MM.1S (cell line): ENCODE measurements around the gene ACSS1.

ENCODE experiments used
- DNase-seq: peaks from one replicate; pipeline ENCODE4 v3.0.0-alpha.2; 2015
- H2AFZ ChIP-seq: fragments of 300-600 bp; sonication (generic); 2 replicates; pipeline ENCODE4 v1.6.0; 2016; ENCODE audit warnings: antibody characterized with exemption, low read length
- H3F3A ChIP-seq: fragments of 300-600 bp; sonication (generic); 2 replicates; pipeline ENCODE4 v1.6.1; 2016; ENCODE audit warnings: mild to moderate bottlenecking, antibody characterized with exemption, low read length, moderate library complexity, mixed read lengths; ENCODE audit not compliant: insufficient read depth
- H3K27ac ChIP-seq: fragments of 300-600 bp; sonication (generic); 2 replicates; pipeline ENCODE4 v1.5.1; 2016; ENCODE audit warnings: mild to moderate bottlenecking, low read length
- H3K27me3 ChIP-seq: fragments of 300-600 bp; sonication (generic); replicated peaks from 2 replicates; pipeline ENCODE4 v1.6.0; 2016; ENCODE audit warnings: low read length; ENCODE audit not compliant: insufficient read depth
- H3K36me3 ChIP-seq: fragments of 300-600 bp; sonication (generic); replicated peaks from 2 replicates; pipeline ENCODE4 v1.6.1; 2016; ENCODE audit warnings: mild to moderate bottlenecking, low read length, mixed read lengths; ENCODE audit not compliant: insufficient read depth
- H3K4me1 ChIP-seq: fragments of 300-600 bp; sonication (generic); 2 replicates; pipeline ENCODE4 v1.6.1; 2016; ENCODE audit warnings: low read length, mixed read lengths
- H3K4me2 ChIP-seq: fragments of 300-600 bp; sonication (generic); 2 replicates; pipeline ENCODE4 v1.6.0; 2016; ENCODE audit warnings: low read depth, low read length
- H3K4me3 ChIP-seq: fragments of 300-600 bp; sonication (generic); 2 replicates; pipeline ENCODE4 v1.5.1; 2016; ENCODE audit warnings: low read length, mixed read lengths
- H3K79me2 ChIP-seq: fragments of 300-600 bp; sonication (generic); 2 replicates; pipeline ENCODE4 v1.6.1; 2016; ENCODE audit warnings: mixed run types, low read length, mixed read lengths
- H3K9ac ChIP-seq: fragments of 300-600 bp; sonication (generic); 2 replicates; pipeline ENCODE4 v1.6.1; 2016; ENCODE audit warnings: low read length, mixed read lengths
- H3K9me2 ChIP-seq: fragments of 300-600 bp; sonication (generic); replicated peaks from 2 replicates; pipeline ENCODE4 v1.6.1; 2016; ENCODE audit warnings: mild to moderate bottlenecking, low read length, mixed read lengths; ENCODE audit not compliant: insufficient read depth
- H3K9me3 ChIP-seq: fragments of 300-600 bp; sonication (generic); replicated peaks from 2 replicates; pipeline ENCODE4 v1.6.1; 2016; ENCODE audit warnings: mild to moderate bottlenecking, low read length, mixed read lengths; ENCODE audit not compliant: insufficient read depth
- H4K20me1 ChIP-seq: fragments of 300-600 bp; sonication (generic); 2 replicates; pipeline ENCODE4 v1.6.1; 2016; ENCODE audit warnings: mild to moderate bottlenecking, low read length, moderate library complexity, mixed read lengths; ENCODE audit not compliant: insufficient read depth
- CTCF ChIP-seq: fragments of 300-600 bp; sonication (generic); IDR thresholded peaks from 2 replicates; pipeline ENCODE4 v1.5.1; 2016; ENCODE audit warnings: antibody characterized with exemption, low read length, mixed read lengths
- EZH2 ChIP-seq: fragments of 300-600 bp; sonication (generic); optimal IDR thresholded peaks from 2 replicates; pipeline ENCODE3; 2017; ENCODE audit warnings: low read depth, mild to moderate bottlenecking, antibody characterized with exemption, low read length, mixed read lengths
- EZH2phosphoT487 ChIP-seq: fragments of 300-600 bp; sonication (generic); IDR thresholded peaks from 2 replicates; pipeline ENCODE4 v1.6.1; 2018; ENCODE audit warnings: antibody characterized with exemption, low read length

ACSS1 gene

GRCh38 chr20:25050501-25051350, 7.2 kb downstream of the ACSS1 start:
- H3K27ac ChIP-seq: no peak overlapping the region
- H3F3A ChIP-seq: peaks cover 24% of the 10 kb centered on the region
- no peaks in the 10 kb centered on the region for H3K9me3 ChIP-seq
- no peaks in the 10 kb centered on the region for H4K20me1 ChIP-seq
- no peaks in the 10 kb centered on the region for H3K27me3 ChIP-seq
- H2AFZ ChIP-seq: no peak overlapping the region
- no peak for TF ChIP-seq CTCF
- TF ChIP-seq EZH2phosphoT487: no peak
- no peak for TF ChIP-seq EZH2
- H3K4me2 ChIP-seq: no peak overlapping the region
- no peak overlapping the region for H3K4me3 ChIP-seq
- H3K9ac ChIP-seq: no peak overlapping the region
- H3K79me2 ChIP-seq: peaks cover 94% of the 10 kb centered on the region
- no peaks in the 10 kb centered on the region for H3K9me2 ChIP-seq
- 0 out of 2 replicates have a peak, but pooled peaks cover 4% of the 10 kb centered on the region for H3K36me3 ChIP-seq
- H3K4me1 ChIP-seq: peaks cover 33% of the 10 kb centered on the region
- no peak for DNase-seq

GRCh38 chr20:25050082-25050481, 7.9 kb downstream of the ACSS1 start:
- H4K20me1 ChIP-seq: no peaks in the 10 kb centered on the region
- no peak overlapping the region for H3K9ac ChIP-seq
- no peaks in the 10 kb centered on the region for H3K27me3 ChIP-seq

GRCh38 chr20:25049261-25050060, 8.5 kb downstream of the ACSS1 start:
- Histone ChIP-seq H3K4me3 (no peak overlapping the region), H3K9me3 (no peaks in the 10 kb centered on the region), H3K9ac (no peak overlapping the region), H3K36me3 (0 out of 2 replicates have a peak, but pooled peaks cover 4% of the 10 kb centered on the region), H3K27ac (no peak overlapping the region), H3K27me3 (no peaks in the 10 kb centered on the region), H3K4me1 (peaks cover 20% of the 10 kb centered on the region), H3F3A (peaks cover 13% of the 10 kb centered on the region), H2AFZ (no peak overlapping the region), H3K79me2 (peaks cover 92% of the 10 kb centered on the region), H3K9me2 (no peaks in the 10 kb centered on the region), H4K20me1 (no peaks in the 10 kb centered on the region), H3K4me2 (no peak overlapping the region)
- DNase-seq: no peak
- TF ChIP-seq EZH2phosphoT487 (no peak), CTCF (no peak), EZH2 (no peak)

More at GRCh38 chr20:25050082-25050481, 7.9 kb downstream of the ACSS1 start:
- no peak overlapping the region for H2AFZ ChIP-seq
- H3K79me2 ChIP-seq: peaks cover 93% of the 10 kb centered on the region
- H3K9me2 ChIP-seq: no peaks in the 10 kb centered on the region
- H3K4me3 ChIP-seq: no peak overlapping the region
- H3K4me1 ChIP-seq: peaks cover 26% of the 10 kb centered on the region
- H3K36me3 ChIP-seq: 0 out of 2 replicates have a peak, but pooled peaks cover 4% of the 10 kb centered on the region
- no peak overlapping the region for H3K4me2 ChIP-seq
- TF ChIP-seq EZH2phosphoT487 (no peak), CTCF (no peak), EZH2 (no peak)
- no peak overlapping the region for H3K27ac ChIP-seq
- DNase-seq: no peak
- peaks cover 19% of the 10 kb centered on the region for H3F3A ChIP-seq
- no peaks in the 10 kb centered on the region for H3K9me3 ChIP-seq
